KOPT-K1 (cell line): ENCODE results near the gene ABCB6.

ENCODE experiments used
- H3K27ac ChIP-seq: fragments of 200-600 bp; sonication (generic); 2 replicates; pipeline ENCODE4 v1.5.1; 2016; ENCODE audit warnings: antibody characterized with exemption, mild to moderate bottlenecking, low read depth, low read length; ENCODE audit not compliant: poor library complexity, severe bottlenecking
- H3K36me3 ChIP-seq: fragments of 200-600 bp; sonication (generic); 2 replicates; pipeline ENCODE4 v1.5.1; 2017; ENCODE audit warnings: antibody characterized with exemption, mild to moderate bottlenecking, low read length, moderate library complexity; ENCODE audit not compliant: insufficient read depth
- H3K9me3 ChIP-seq: fragments of 200-600 bp; sonication (generic); 2 replicates; pipeline ENCODE4 v1.5.1; 2017; ENCODE audit warnings: antibody characterized with exemption, low read length, mild to moderate bottlenecking; ENCODE audit not compliant: insufficient read depth, poor library complexity, severe bottlenecking

The ABCB6 gene

DNA sequence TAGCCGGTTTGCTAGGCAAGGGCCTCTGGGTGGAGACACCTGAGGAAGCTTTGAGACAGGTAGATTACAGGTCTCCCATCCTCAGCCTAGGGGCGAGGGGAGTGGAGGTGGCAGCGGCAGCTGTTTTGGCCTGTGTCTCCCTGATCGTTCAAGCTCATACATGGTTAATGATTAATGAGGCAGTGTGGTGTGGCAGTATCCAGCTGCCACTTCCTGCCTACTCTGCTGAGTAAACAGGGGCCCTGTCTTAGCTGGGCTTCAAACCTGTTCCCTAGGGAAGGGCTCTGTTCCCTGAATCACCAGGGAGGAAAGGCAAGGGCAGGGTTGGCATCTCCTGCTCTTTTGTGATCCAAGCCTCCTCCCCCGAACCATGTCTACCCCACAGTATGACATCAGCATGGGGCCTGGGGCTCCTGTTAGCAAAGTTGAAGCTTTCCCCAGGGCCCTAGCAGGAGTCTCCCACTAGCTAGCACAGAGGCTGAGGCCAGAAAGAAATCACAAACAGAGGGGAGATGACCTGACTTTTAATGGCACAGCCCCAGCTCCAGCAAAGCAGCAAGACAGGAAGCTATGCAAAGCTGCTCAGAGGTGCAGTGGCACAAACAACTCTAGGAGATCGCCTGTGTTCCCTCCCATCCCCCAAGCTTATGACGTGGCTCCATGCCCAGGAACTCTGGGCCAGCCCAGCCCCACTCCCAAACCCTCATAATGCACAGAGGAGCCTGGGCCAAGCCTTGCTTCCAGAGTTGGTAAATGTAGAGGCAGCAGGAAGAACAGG is 30.6 kb upstream of the ABCB6 start:
- no peak overlapping the region for H3K27ac ChIP-seq
- no peaks in the 10 kb centered on the region for H3K9me3 ChIP-seq
- H3K36me3 ChIP-seq = no peaks in the 10 kb centered on the region

DNA sequence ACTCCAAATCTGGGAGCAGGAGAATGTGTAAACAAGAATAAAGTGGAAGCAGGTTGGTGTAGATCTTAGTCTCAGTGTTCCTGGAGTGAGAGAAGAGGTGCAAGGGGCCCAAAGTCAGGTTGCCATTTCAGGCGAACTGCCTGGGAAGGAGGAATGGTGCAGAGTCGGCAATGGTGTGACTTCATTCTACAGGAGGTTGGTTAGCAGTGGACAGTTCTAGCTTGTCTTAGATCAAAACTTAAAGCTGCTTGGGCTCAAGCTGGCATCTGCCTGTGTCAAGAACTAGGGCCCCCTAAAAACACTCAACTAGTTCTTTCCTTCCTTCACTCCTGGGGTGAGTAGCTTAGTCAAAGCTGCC is 30.1 kb upstream of the ABCB6 start:
- H3K27ac ChIP-seq = no peak overlapping the region
- H3K9me3 ChIP-seq = no peaks in the 10 kb centered on the region
- H3K36me3 ChIP-seq = no peaks in the 10 kb centered on the region

DNA sequence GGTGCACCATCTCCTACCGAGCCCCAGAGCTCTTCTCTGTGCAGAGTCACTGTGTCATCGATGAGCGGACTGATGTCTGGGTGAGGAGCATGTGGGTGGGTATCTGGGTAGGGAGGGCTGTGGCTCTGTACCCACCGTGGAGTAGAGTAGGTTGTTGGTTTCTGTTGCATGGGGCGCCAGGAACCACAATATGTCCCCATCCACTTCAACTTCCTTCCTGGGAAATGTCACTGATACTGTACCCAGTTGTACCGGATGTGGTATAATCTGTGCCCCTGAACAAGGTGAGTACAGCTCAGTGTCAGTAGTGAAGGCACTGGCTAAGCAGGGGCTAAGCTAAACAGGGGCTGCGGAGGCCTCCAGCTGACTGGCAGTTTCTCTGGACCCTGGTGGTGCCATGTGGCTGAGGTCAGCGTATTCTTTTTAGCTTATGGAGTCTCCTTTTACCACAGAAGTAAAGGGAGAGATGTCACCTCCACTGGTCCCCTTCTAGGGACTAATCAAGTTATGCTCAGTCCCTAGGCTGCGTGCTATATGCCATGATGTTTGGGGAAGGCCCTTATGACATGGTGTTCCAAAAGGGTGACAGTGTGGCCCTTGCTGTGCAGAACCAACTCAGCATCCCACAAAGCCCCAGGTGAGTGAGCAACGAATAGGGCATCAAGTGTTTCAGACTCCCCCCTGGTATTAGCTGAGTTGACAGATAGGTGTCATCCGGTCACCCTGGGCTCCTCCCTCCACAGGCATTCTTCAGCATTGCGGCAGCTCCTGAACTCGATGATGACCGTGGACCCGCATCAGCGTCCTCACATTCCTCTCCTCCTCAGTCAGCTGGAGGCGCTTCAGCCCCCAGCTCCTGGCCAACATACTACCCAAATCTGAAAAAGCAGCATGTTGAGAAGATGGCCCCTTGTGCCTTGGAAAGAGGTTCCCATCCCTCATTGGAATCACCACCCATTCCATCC is 29.2 kb upstream of the ABCB6 start:
- Histone ChIP-seq H3K27ac (peak overlapping the region; percentile 12), H3K36me3 (no peaks in the 10 kb centered on the region), H3K9me3 (no peaks in the 10 kb centered on the region)

DNA sequence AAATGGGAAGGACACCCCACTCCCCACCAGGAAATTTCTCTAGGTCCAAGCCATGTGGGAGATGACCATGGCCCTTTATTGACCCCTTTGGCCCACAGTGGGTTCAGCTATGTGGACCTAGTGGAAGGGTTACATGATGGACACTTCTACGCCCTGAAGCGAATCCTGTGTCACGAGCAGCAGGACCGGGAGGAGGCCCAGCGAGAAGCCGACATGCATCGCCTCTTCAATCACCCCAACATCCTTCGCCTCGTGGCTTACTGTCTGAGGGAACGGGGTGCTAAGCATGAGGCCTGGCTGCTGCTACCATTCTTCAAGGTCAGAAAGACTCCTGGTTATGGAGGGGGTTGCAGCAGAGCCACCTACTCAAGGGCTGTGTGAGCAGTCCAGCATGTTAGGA is 27.8 kb upstream of the ABCB6 start:
- Histone ChIP-seq H3K27ac (no peak overlapping the region), H3K9me3 (no peaks in the 10 kb centered on the region), H3K36me3 (no peaks in the 10 kb centered on the region)

DNA sequence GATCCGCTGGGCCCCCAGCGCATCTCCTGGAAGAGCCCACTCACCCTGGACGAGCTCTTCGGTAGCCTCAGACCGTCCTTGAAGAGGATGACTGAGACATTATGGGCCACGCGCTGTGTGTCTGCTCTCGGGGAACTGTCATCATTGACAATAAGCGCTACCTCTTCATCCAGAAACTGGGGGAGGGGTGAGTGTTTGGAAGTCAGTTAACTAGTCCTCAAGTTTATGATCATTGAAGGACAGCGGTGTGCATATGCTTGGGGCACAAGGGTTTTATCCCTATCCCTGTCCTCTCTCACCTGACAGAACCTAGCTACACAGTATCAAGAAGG is 27.1 kb upstream of the ABCB6 start:
- H3K9me3 ChIP-seq = no peaks in the 10 kb centered on the region
- peak overlapping the region; percentile 88 for H3K27ac ChIP-seq
- no peaks in the 10 kb centered on the region for H3K36me3 ChIP-seq

DNA sequence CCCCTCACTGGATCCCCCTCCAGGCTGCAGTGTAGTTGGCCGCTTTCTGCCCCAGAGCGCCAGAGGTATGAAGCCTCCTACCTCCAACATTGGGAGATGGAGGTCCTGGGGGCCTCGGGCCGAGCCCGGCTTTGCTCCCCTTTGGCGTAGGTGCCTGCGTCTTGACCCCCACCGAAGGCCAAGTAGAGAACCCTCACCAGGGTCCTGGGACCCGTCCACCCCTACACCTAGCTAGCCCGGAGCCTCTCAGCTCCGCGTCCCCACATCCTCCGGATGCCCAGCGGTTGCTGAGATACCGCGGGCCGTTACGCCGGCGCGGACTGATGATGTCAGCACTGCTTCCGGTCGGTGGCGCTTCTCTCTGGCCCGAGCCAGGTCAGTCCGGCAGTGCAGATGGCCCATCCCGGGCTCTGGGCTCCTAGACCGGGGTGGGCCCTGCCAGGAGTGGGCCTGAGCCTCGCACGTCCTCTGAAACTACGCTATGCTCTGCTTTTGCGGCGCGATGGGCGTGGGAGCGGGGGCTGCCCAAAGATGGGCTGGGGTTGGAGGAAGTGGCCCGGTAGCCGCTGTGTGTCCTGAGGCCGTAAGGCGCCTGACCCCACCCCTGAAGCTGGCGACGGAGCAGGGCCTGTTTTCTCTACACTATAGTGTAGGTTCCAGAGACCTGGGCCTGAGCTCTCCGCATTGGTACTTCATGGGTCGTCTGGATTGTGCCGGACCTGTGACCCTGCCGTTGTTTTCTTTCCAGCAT is 26.6 kb upstream of the ABCB6 start, which contains the start of the genes GLB1L and STK16:
GLB1L (minus strand) TSS at position 297 of the 751 bp plus-strand sequence. CDS start 1,871 bp downstream, outside the sequence.
STK16 (plus strand) TSS at position 332 of the 751 bp plus-strand sequence. CDS start 521 bp downstream, outside the sequence.
- peak within 1 kb of the TSS; percentile 88 for H3K27ac ChIP-seq
- H3K36me3 ChIP-seq = no peaks in the 10 kb centered on the region
- H3K9me3 ChIP-seq = no peaks in the 10 kb centered on the region

DNA sequence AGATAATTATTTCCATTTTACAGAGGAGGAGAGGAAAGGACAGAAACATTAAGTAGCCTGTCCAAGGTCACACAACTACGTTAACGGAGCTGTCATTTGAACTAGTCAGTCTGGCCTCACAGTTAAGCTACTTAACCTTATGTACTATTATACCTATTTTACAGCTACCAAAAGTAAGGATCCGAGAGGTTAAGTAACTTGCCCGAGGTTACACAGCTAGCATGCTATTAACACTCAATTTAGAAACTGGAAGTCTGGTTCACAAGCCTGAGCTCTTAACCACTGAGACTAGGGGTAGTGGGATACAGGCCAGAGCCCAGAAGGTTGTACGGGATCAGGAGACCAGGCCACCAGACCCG is 26.0 kb upstream of the ABCB6 start:
- Histone ChIP-seq H3K9me3 (no peaks in the 10 kb centered on the region), H3K36me3 (no peaks in the 10 kb centered on the region), H3K27ac (peak overlapping the region; percentile 88)

DNA sequence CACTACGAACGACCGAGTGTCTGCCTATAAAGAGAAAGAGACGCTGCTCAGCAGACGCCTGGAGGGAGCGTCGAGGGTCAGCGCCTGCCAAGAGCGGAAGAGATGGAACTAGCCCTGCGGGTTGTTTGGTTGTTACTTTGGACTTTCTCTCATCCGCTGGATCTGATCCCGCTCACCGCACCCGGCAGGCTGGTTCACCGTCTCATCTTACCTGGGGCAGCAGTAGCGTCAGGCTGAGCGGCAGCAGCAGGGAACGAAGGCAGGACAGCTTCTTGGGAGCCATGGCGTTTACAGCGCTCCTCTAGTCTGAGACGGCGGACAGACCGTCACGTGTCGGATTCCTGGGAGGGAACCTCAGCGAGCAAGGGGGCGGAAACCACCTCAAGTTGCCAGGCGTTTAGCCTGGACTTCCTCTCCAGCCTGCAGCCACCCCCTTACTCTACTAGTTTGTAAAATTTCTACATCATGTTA is 24.6 kb upstream of the ABCB6 start:
- no peaks in the 10 kb centered on the region for H3K9me3 ChIP-seq
- H3K36me3 ChIP-seq = peaks cover 6% of the 10 kb centered on the region; the same call in 1 of the 2 replicates
- H3K27ac ChIP-seq = no peak overlapping the region

DNA sequence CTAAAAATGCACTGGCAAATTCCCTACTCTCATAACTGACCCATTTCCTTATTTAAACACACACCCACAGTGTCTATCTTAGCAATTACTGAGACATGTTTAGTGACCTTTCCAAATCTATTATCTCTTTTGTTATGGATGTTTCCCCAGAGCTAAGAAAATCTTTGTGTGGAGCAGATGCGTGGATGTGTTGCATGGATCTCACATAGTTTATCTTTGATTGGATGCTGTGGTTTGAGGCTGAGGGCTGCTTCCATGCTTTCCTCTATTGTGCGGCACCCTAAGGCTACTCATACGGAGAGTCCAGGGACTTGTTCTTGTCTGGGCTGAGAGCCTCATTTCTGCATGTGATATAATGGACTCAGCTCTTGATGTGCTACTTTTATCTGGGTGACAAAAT is 15.6 kb upstream of the ABCB6 start:
- no peaks in the 10 kb centered on the region for H3K9me3 ChIP-seq
- H3K27ac ChIP-seq = no peak overlapping the region
- H3K36me3 ChIP-seq = peaks cover 74% of the 10 kb centered on the region

DNA sequence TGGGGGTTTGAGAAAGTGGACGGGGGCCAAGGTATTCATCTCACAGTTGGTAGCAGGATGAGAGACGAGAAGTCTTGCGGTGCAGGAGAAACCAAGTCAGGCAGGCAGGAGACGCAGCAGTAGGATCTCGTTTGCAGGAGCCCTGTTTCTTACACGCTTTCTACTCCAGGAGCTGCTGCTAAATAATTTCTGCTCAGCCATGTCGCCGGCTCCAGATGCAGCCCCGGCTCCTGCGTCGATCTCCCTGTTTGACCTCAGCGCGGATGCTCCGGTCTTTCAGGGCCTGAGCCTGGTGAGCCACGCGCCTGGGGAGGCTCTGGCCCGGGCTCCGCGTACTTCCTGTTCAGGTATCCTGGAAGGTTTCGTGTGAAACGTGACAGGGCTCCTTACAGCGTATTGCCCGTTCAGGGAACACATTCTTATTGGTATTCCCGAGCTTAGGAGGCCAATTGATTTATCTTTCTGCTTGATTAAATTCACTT is 11.3 kb upstream of the ABCB6 start:
- Histone ChIP-seq H3K36me3 (peaks cover 55% of the 10 kb centered on the region), H3K9me3 (no peaks in the 10 kb centered on the region), H3K27ac (peak overlapping the region; percentile 80)

DNA sequence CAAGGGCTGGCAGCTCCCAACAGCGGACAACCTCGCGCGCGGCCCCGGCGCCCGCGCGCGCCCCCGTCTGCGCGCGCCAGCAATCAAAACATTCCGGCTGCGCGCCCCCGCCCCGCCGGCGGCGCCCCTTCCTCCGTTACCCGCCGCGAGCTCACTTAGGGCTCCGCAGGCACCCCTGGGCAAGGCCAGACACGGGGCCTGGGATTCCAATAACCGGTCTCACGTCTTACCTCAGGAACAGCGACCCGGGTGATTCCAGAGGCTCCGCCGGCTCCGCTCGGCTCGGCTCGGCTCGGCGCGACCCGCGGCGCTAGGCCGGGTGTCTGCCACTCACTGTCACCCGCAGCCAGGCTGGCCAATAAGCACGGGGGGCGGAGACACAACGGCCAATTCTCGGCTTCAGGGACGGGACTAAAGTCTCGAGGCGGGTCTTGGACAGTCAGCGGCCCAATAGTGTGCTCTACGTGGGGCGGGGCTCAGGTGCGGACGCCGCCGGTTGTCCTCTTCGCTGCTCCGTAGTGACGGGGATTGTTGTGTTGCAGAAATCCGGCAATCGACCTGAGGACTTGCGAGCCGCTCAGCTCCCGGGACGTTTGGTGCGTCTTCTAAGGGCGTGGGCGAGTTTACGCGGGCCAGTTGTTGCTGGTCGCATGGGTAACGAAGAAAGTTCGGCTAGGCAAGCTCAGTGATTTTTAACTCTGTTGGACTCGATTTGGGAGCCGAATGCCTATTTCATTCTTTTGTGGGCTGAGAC is 10.7 kb upstream of the ABCB6 start, which contains the start of the genes ANKZF1 and ATG9A:
ANKZF1 (plus strand) TSS at position 502 of the 754 bp plus-strand sequence. CDS start 452 bp downstream, outside the sequence.
ATG9A (minus strand) TSS at position 332 of the 754 bp plus-strand sequence. CDS start 1,612 bp downstream, outside the sequence.
- Histone ChIP-seq H3K36me3 (peaks cover 55% of the 10 kb centered on the region), H3K9me3 (no peaks in the 10 kb centered on the region), H3K27ac (peak within 1 kb of the TSS; percentile 80)

DNA sequence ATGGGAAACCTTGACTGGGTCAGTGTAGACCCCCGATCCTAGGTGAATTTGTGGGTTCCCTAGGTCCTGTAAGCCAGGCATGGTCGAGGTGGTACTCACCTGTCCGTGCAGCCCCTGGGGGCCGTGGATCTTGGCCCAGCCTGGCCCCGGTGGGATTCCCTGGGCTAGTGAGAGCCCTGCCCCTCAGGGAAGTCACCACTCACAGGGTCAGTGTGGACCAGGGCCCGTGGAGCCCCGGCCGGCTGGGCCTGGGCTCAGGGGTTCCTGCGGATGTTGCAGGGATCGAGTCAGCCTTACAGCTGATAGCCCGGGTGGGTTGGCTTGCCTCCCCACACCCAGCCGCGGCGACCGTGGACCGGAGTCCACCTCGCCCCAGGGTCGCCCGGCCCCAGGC is 10.2 kb upstream of the ABCB6 start:
- peaks cover 55% of the 10 kb centered on the region for H3K36me3 ChIP-seq

DNA sequence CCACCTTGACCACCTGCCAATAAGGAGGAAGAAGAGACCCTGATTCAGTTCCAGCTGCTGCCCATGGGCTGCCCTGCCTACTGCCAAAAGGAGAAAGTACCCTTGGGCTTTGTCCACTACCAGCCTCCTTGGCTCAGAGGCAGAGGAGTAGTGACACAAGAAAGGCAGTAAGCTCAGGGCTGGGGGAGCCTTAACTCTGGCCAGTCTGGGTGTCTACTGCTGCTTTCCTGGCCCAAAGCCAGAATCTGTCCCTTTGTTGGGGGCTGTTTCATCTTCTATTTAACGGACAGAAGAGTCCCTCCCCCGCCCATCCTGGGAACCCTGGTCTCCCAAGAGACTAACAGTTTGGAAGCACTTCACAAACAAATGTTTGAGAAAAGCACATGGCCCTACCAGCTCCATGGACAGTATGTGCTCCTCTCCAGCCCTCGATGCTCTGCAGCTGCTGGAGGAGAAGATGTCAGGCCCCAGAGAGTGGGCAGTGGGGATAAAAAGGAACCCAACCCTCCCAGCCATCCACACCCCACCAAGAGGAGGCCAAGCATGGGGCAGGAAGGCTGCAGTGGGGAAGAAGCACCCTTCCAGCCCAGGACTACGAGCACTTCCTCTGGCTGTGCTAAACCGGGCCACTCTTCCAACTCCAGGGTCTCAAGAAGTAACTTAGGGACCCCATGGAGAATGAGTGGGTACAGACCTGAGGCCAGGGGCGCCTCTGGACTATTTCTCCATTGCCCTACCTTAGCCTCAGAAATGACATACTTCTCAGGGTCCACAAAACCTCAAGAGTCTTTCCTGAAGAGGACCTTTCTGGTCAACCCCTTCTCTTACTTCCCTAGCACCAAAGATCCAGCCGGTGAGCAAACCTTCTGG is 9.5 kb upstream of the ABCB6 start:
- Histone ChIP-seq H3K27ac (peak overlapping the region; percentile 80), H3K9me3 (no peaks in the 10 kb centered on the region), H3K36me3 (peaks cover 55% of the 10 kb centered on the region)

More for the DNA sequence above, 10.2 kb upstream of the ABCB6 start:
- Histone ChIP-seq H3K27ac (peak overlapping the region; percentile 80), H3K9me3 (no peaks in the 10 kb centered on the region)
